HepG2 (cell line): ENCODE data around the gene WWC1. TPM values are rescaled to one million over a fixed set of nuclear protein-coding genes. Genes with fewer than 3 reads are reported as not detected.

Experiments used
- ATAC-seq: fragments of 200-7000 bp; cut with Tn5 transposase; 3 replicates; pipeline ENCODE4 v1.9.1; 2020; ENCODE audit warnings: mild to moderate bottlenecking, moderate library complexity
- BruUV-seq: library from RNA; stranded (reverse); fragments of 400-500 nt; replicated peaks from 2 replicates; lab custom pipeline; 2021; lab: Mats Ljungman, UMichigan
- CTCF ChIA-PET: fragments of 300-600 bp; formaldehyde crosslinking; extraction: SDS; loops from one replicate; lab custom pipeline; 2021; ENCODE audit warnings: low total read pairs, inconsistent platforms, low intra/inter-chr PET ratio; lab: Yijun Ruan, JAX
- POLR2A ChIA-PET: fragments of 350-600 bp; sonication (Branson Sonifier 250); formaldehyde crosslinking; loops from one replicate; lab custom pipeline; 2020; ENCODE audit warnings: antibody characterized with exemption, inconsistent platforms; lab: Yijun Ruan, JAX
- DNase-seq: peaks from one replicate; pipeline ENCODE4 v3.0.0-alpha.2; 2015; ENCODE audit warnings: low spot score
- FAIRE-seq: peaks from 3 replicates; lab custom pipeline; 2011; peaks lifted over from hg19 to GRCh38; lab: Jason Lieb, UNC
- H2AFZ ChIP-seq: one replicate; pipeline ENCODE4 v1.6.1; 2011; ENCODE audit warnings: low read length, inconsistent platforms
- H3K27ac ChIP-seq: fragments of 300-600 bp; 3 replicates; pipeline ENCODE4 v1.8.0; 2011; ENCODE audit warnings: mixed run types, mild to moderate bottlenecking, mixed read lengths, low read length, inconsistent platforms; ENCODE audit not compliant: insufficient read depth; ENCODE audit errors: extremely low read length
- H3K27me3 ChIP-seq, 2 experiments: fragments of 200-600 bp in 1 of 2; 2 replicates in 1 of 2; 3 replicates in 1 of 2; pipeline versions ENCODE4 v1.6.0 to v1.8.0; 2011; ENCODE audit warnings: low read length in 2 of 2, mild to moderate bottlenecking in 2 of 2, moderate library complexity in 2 of 2, inconsistent platforms in 1 of 2; ENCODE audit not compliant: insufficient read depth in 2 of 2, control insufficient read depth in 1 of 2
- H3K36me3 ChIP-seq, 2 experiments: fragments of 200-600 bp in 1 of 2; replicated peaks in 1 of 2; 2 replicates in 1 of 2; 3 replicates in 1 of 2; pipeline versions ENCODE4 v1.5.1 to v1.8.0; 2011; ENCODE audit warnings: low read length in 2 of 2, inconsistent platforms in 1 of 2; ENCODE audit not compliant: insufficient read depth in 2 of 2, control insufficient read depth in 1 of 2
- H3K4me1 ChIP-seq: 2 replicates; pipeline ENCODE4 v1.5.1; 2012; ENCODE audit warnings: low read length, inconsistent platforms; ENCODE audit not compliant: insufficient read depth
- H3K4me2 ChIP-seq: 2 replicates; pipeline ENCODE4 v1.6.0; 2011; ENCODE audit warnings: low read depth, low read length, inconsistent platforms
- H3K4me3 ChIP-seq, 3 experiments: fragments of 200-600 bp in 1 of 3; sonication (generic), shearing (Covaris generic) in 1 of 3; replicated peaks in 1 of 3; 2 replicates each; pipeline ENCODE4 v1.5.1; 2011 to 2016; ENCODE audit warnings: low read length in 3 of 3, inconsistent platforms in 2 of 3, low read depth in 2 of 3, mild to moderate bottlenecking in 2 of 3, control low read depth in 1 of 3, mixed read lengths in 1 of 3; ENCODE audit not compliant: insufficient read depth in 1 of 3
- H3K79me2 ChIP-seq: one replicate; pipeline ENCODE4 v1.6.1; 2011; ENCODE audit warnings: low read length, inconsistent platforms; ENCODE audit not compliant: insufficient read depth
- H3K9ac ChIP-seq: 2 replicates; pipeline ENCODE4 v1.6.0; 2011; ENCODE audit warnings: mild to moderate bottlenecking, low read depth, low read length, inconsistent platforms; ENCODE audit not compliant: insufficient read depth
- H3K9me3 ChIP-seq: 2 replicates; pipeline ENCODE4 v1.5.1; 2012; ENCODE audit warnings: mild to moderate bottlenecking, low read length
- H4K20me1 ChIP-seq: 2 replicates; pipeline ENCODE4 v1.6.0; 2011; ENCODE audit warnings: inconsistent platforms, mild to moderate bottlenecking, low read length, moderate library complexity; ENCODE audit not compliant: insufficient read depth
- FOXP1 ChIP-seq, 2 experiments: fragments of 450-650 bp in 1 of 2; IDR thresholded peaks; 2 replicates each; pipeline ENCODE4 v1.6.1; 2017 to 2018; ENCODE audit warnings: antibody characterized with exemption in 1 of 2
- KAT8 ChIP-seq: IDR thresholded peaks from 2 replicates; pipeline ENCODE4 v1.6.1; 2016; ENCODE audit warnings: missing genetic modification reagents, missing compliant biosample characterization
- NCOA2 ChIP-seq: sonication (generic); formaldehyde crosslinking; IDR thresholded peaks from 2 replicates; pipeline ENCODE4 v1.8.0; 2022; ENCODE audit warnings: inconsistent platforms
- PCBP2 ChIP-seq: fragments of 200-400 bp; formaldehyde crosslinking; optimal IDR thresholded peaks from 2 replicates; pipeline ENCODE3; 2018; ENCODE audit warnings: low read length, low read depth; ENCODE audit not compliant: poor library complexity, severe bottlenecking
- SYNCRIP ChIP-seq: fragments of 200-400 bp; formaldehyde crosslinking; IDR thresholded peaks from 2 replicates; pipeline ENCODE4 v1.6.1; 2018; ENCODE audit warnings: mild to moderate bottlenecking, low read depth, low read length; ENCODE audit not compliant: insufficient read depth
- TAF1 ChIP-seq: sonication (generic); formaldehyde crosslinking; IDR thresholded peaks from 2 replicates; pipeline ENCODE4 v1.4.0; 2020; ENCODE audit warnings: missing genetic modification reagents
- WIZ ChIP-seq: sonication (generic); formaldehyde crosslinking; IDR thresholded peaks from 2 replicates; pipeline ENCODE4 v1.5.1; 2020; ENCODE audit warnings: mild to moderate bottlenecking, missing genetic modification reagents
- ZNF136 ChIP-seq: sonication (generic); formaldehyde crosslinking; IDR thresholded peaks from 2 replicates; pipeline ENCODE4 v1.8.1; 2022; ENCODE audit warnings: low read depth, mild to moderate bottlenecking, moderate library complexity, missing genetic modification reagents
- ZNF329 ChIP-seq: sonication (generic); formaldehyde crosslinking; IDR thresholded peaks from 2 replicates; pipeline ENCODE4 v1.9.0; 2021; ENCODE audit warnings: low read depth, mild to moderate bottlenecking, missing genetic modification reagents
- ZNF577 ChIP-seq: sonication (generic); formaldehyde crosslinking; IDR thresholded peaks from 2 replicates; pipeline ENCODE4 v1.4.0; 2020; ENCODE audit warnings: mild to moderate bottlenecking, low read depth, missing genetic modification reagents, borderline replicate concordance
- ZNF672 ChIP-seq: sonication (generic); formaldehyde crosslinking; IDR thresholded peaks from 2 replicates; pipeline ENCODE4 v1.8.1; 2022; ENCODE audit warnings: missing genetic modification reagents
- ZNF850 ChIP-seq: sonication (generic); formaldehyde crosslinking; conservative IDR thresholded peaks from 2 replicates; pipeline ENCODE4 v1.9.0; 2021; ENCODE audit warnings: mild to moderate bottlenecking, missing genetic modification reagents
- WGBS: methylation state at CpG from one replicate; pipeline ENCODE4 v1.1.6; 2017; ENCODE audit warnings: low lambda C conversion rate; 5-methylcytosine and 5-hydroxymethylcytosine counted together
- in situ Hi-C: cut with HindIII; loops from 2 replicates; pipeline ENCODE4 v1.10.0; 2017; ENCODE audit warnings: low pct_unique_long_range_greater_than_20kb; ENCODE audit not compliant: extremely low pct_ligation_motif_present
- intact Hi-C: fragments of 100-400 bp; cut with micrococcal nuclease; formaldehyde crosslinking; loops from one replicate; pipeline ENCODE4 v1.10.0; 2022; ENCODE audit not compliant: unreplicated experiment
- polyA plus RNA-seq, 8 experiments: library from polyadenylated mRNA; depleted of rRNA in 3 of 8; stranded (reverse) in 7 of 8; unstranded in 1 of 8; fragments of >200 nt; fragmentation: Illumina TruSeq in 4 of 8; extraction: Trizol in 4 of 8; gene quantifications; 2 replicates each; pipeline versions ENCODE4 v1.2.1 to v1.2.3, GENCODE V29; 2011 to 2016; ENCODE audit warnings: low read depth in 4 of 8, missing spikeins in 1 of 8, mixed read lengths in 1 of 8; ENCODE audit not compliant: insufficient read depth in 1 of 8
- total RNA-seq, 5 experiments: library from RNA; depleted of rRNA; stranded (reverse); fragments of >200 nt; fragmentation: Illumina TruSeq; extraction: Trizol; gene quantifications; 2 replicates each; pipeline ENCODE4 v1.2.3, GENCODE V29; 2016; ENCODE audit warnings: low read depth in 1 of 5

Gene WWC1
- total and polyA plus RNA-seq, 2 of the 13 experiments (the other 11 are each of a cell fraction or from before 2014, with no cell fraction given) = 8.3 to 17.9 TPM

GRCh38 chr5:168408561-168409305, 117.3 kb downstream of the WWC1 start (continued):
- TF ChIP-seq ZNF850 (CRISPR knock-in tag) (no peak), WIZ (CRISPR knock-in tag) (no peak)

- Histone ChIP-seq H3K4me3 (no peak overlapping the region), H3K4me1 (no peaks in the 10 kb centered on the region), H3K4me2 (no peak overlapping the region), H4K20me1 (no peaks in the 10 kb centered on the region), H2AFZ (no peak overlapping the region), H3K27me3 (no peaks in the 10 kb centered on the region), H3K27ac (no peak overlapping the region), H3K79me2 (no peaks in the 10 kb centered on the region), H3K36me3 (peaks cover 33 to 57% of the 10 kb centered on the region in 2 experiments; a peak in 4 of 5 replicates), H3K9me3 (no peaks in the 10 kb centered on the region), H3K9ac (no peak overlapping the region)
- whole genome bisulfite sequencing = 94% methylated on average over 17 of the region's 17 CpGs
- no TSS peak for BruUV-seq
- ChIA-PET CTCF (no interaction called here), POLR2A (no interaction called here)
- in situ Hi-C loops (no loop called here), intact Hi-C loops (no loop called here)
- ATAC-seq (no peak), DNase-seq (no peak), FAIRE-seq (no peak)
- no peak for TF ChIP-seq ZNF577 (CRISPR knock-in tag)
- TF ChIP-seq TAF1 (CRISPR knock-in tag) = no peak
- TF ChIP-seq KAT8 = no peak
- no peak for TF ChIP-seq NCOA2
- no peak for TF ChIP-seq ZNF136 (CRISPR knock-in tag)
- no peak for TF ChIP-seq PCBP2
- no peak for TF ChIP-seq SYNCRIP
- no peak for TF ChIP-seq FOXP1 (IDR thresholded peaks at IDR 0.05)
- no peak for TF ChIP-seq FOXP1 (CRISPR knock-in tag; IDR thresholded peaks at IDR 0.05)
- TF ChIP-seq ZNF672 = no peak
- TF ChIP-seq ZNF329 (CRISPR knock-in tag) = no peak
Measured at GRCh38 chr5:168409591-168410458, 118.4 kb downstream of the WWC1 start.
